Osteocyte (in vitro differentiated cells): ENCODE measurements around the gene KIF20A. TPM values are rescaled to one million over a fixed set of nuclear protein-coding genes. Genes with fewer than 3 reads are reported as not detected.

ENCODE experiments used
- DNase-seq: peaks from one replicate; pipeline ENCODE4 v3.0.0; 2021; ENCODE audit warnings: mixed read lengths; ENCODE audit not compliant: unreplicated experiment; ENCODE audit errors: extremely low spot score
- H3K27ac Mint-ChIP-seq: one replicate; pipeline ENCODE4 v1.8.0; 2021; ENCODE audit warnings: mild to moderate bottlenecking, mixed read lengths; ENCODE audit not compliant: unreplicated experiment
- H3K27me3 Mint-ChIP-seq: one replicate; pipeline ENCODE4 v1.8.0; 2021; ENCODE audit warnings: mixed read lengths; ENCODE audit not compliant: unreplicated experiment
- H3K36me3 Mint-ChIP-seq: one replicate; pipeline ENCODE4 v1.8.0; 2021; ENCODE audit warnings: mixed read lengths; ENCODE audit not compliant: unreplicated experiment
- H3K4me1 Mint-ChIP-seq: one replicate; pipeline ENCODE4 v1.8.0; 2021; ENCODE audit warnings: mixed read lengths; ENCODE audit not compliant: unreplicated experiment
- H3K4me3 Mint-ChIP-seq: one replicate; pipeline ENCODE4 v1.8.0; 2021; ENCODE audit warnings: mild to moderate bottlenecking, moderate library complexity, mixed read lengths; ENCODE audit not compliant: unreplicated experiment
- H3K9me3 Mint-ChIP-seq: one replicate; pipeline ENCODE4 v1.8.0; 2021; ENCODE audit warnings: mixed read lengths; ENCODE audit not compliant: unreplicated experiment
- CTCF ChIP-seq: fragments of 200-600 bp; sonication (generic); IDR thresholded peaks from 2 replicates; pipeline ENCODE4 v1.5.0; 2021; ENCODE audit warnings: antibody characterized with exemption, mild to moderate bottlenecking, moderate library complexity
- total RNA-seq: library from RNA; stranded (reverse); gene quantifications from 2 replicates; pipeline ENCODE4 v1.2.1, GENCODE V29; 2021

KIF20A gene
- total RNA-seq, 1 donor from 2014 or later = 16.4 TPM

- H3K27ac Mint-ChIP-seq = no peak overlapping the region
- DNase-seq = no peak
- H3K4me3 Mint-ChIP-seq = no peak overlapping the region
- peaks cover 48% of the 10 kb centered on the region for H3K36me3 Mint-ChIP-seq
- peaks cover 5% of the 10 kb centered on the region for H3K27me3 Mint-ChIP-seq
- H3K4me1 Mint-ChIP-seq = no peaks in the 10 kb centered on the region
- no peak for TF ChIP-seq CTCF
- H3K9me3 Mint-ChIP-seq = no peaks in the 10 kb centered on the region
Measured at GRCh38 chr5:138157626-138158025, 21.3 kb upstream of the KIF20A start.

- peaks cover 63% of the 10 kb centered on the region for H3K36me3 Mint-ChIP-seq
- no peak overlapping the region for H3K27ac Mint-ChIP-seq
- no peak for TF ChIP-seq CTCF
- H3K27me3 Mint-ChIP-seq = no peaks in the 10 kb centered on the region
- H3K4me1 Mint-ChIP-seq = no peaks in the 10 kb centered on the region
- DNase-seq = no peak
- H3K9me3 Mint-ChIP-seq = no peaks in the 10 kb centered on the region
- H3K4me3 Mint-ChIP-seq = no peak overlapping the region
Measured at GRCh38 chr5:138159666-138160065, 19.2 kb upstream of the KIF20A start.

- H3K4me3 Mint-ChIP-seq = no peak overlapping the region
Measured at GRCh38 chr5:138160706-138161105, 18.2 kb upstream of the KIF20A start.

GRCh38 chr5:138163721-138164120 is 15.2 kb upstream of the KIF20A start:
- Mint-ChIP-seq H3K4me3 (no peak overlapping the region), H3K27me3 (no peaks in the 10 kb centered on the region), H3K36me3 (peaks cover 77% of the 10 kb centered on the region), H3K4me1 (no peaks in the 10 kb centered on the region), H3K27ac (no peak overlapping the region), H3K9me3 (no peaks in the 10 kb centered on the region)
- no peak for TF ChIP-seq CTCF
- no peak for DNase-seq

More at GRCh38 chr5:138160706-138161105, 18.2 kb upstream of the KIF20A start:
- DNase-seq = peak; percentile 5
- H3K4me1 Mint-ChIP-seq = no peaks in the 10 kb centered on the region
- peaks cover 72% of the 10 kb centered on the region for H3K36me3 Mint-ChIP-seq
- no peaks in the 10 kb centered on the region for H3K9me3 Mint-ChIP-seq
- H3K27me3 Mint-ChIP-seq = no peaks in the 10 kb centered on the region
- TF ChIP-seq CTCF = no peak
- no peak overlapping the region for H3K27ac Mint-ChIP-seq

GRCh38 chr5:138169124-138169523 is 9.8 kb upstream of the KIF20A start:
- H3K27ac Mint-ChIP-seq = no peak overlapping the region
- no peak overlapping the region for H3K4me3 Mint-ChIP-seq
- peaks cover 63% of the 10 kb centered on the region for H3K36me3 Mint-ChIP-seq

More at GRCh38 chr5:138169124-138169523, 9.8 kb upstream of the KIF20A start:
- H3K27me3 Mint-ChIP-seq = no peaks in the 10 kb centered on the region
- H3K4me1 Mint-ChIP-seq = no peaks in the 10 kb centered on the region
- DNase-seq = no peak
- TF ChIP-seq CTCF = no peak
- H3K9me3 Mint-ChIP-seq = no peaks in the 10 kb centered on the region
